Measurements from ENCODE around the gene GPR83. TPM values are rescaled to one million over a fixed set of nuclear protein-coding genes. Genes with fewer than 3 reads are reported as not detected.

GPR83 gene
- total RNA-seq, 2 experiments from 2014 or later = 0.06 TPM; not detected in 1

- H3K27me3 Mint-ChIP-seq = peaks cover 12% of the 10 kb centered on the region
- no peak for DNase-seq
- no peaks in the 10 kb centered on the region for H3K4me1 Mint-ChIP-seq
- H3K36me3 Mint-ChIP-seq = no peaks in the 10 kb centered on the region
- no peaks in the 10 kb centered on the region for H3K9me3 Mint-ChIP-seq
- H3K27ac Mint-ChIP-seq = no peak overlapping the region
- no peak overlapping the region for H3K4me3 Mint-ChIP-seq
Measured at GRCh38 chr11:94330789-94331188, 70.4 kb downstream of the GPR83 start.

DNA sequence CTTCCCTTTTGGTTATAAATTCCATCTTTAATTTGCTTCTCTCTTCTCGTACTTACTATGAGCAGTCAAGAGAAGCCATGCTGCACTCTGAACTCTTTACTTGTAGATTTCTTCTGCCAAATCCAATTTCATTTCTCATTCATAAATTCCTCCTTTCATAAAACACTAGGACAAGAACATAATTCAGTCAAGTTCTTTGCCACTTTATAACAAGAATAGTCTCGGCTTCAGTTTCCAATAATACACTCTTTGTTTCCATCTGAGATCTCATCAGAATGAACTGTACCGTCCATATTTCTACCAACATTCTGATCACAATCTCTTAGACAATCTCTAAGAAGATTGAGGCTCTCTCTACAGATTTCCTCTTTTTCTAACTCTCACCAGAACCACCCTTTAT lies 71.7 kb downstream of the GPR83 start:
- no peak overlapping the region for H3K4me3 Mint-ChIP-seq
- H3K4me1 Mint-ChIP-seq = no peaks in the 10 kb centered on the region
- no peaks in the 10 kb centered on the region for H3K9me3 Mint-ChIP-seq

DNA sequence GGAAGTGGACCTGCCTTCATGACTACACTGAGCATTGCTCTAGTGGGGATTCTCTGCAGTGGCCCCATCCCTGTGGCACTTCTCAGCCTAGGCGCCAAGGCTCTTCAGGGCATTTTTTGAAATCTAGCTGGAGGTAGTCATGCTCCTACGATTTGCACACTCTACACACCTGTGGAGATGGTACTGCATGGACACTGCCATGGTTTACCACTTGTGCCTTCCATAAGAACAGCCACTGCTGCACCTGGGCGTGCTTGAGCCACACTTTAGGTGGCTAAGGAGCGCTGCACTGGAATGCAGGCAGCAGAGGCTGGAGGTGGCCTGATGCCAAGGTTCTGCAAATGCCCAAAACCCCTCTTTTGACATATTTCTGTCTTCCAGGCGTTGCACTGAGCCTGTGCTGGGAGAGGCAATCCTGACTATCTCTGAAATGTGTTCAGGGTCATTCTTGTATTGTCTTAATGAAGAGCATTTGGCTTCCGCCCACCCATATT lies 72.6 kb downstream of the GPR83 start:
- Mint-ChIP-seq H3K36me3 (no peaks in the 10 kb centered on the region), H3K9me3 (no peaks in the 10 kb centered on the region), H3K27ac (no peak overlapping the region), H3K4me1 (no peaks in the 10 kb centered on the region), H3K4me3 (no peak overlapping the region), H3K27me3 (peaks cover 15% of the 10 kb centered on the region)
- DNase-seq = no peak

More for the DNA sequence above, 71.7 kb downstream of the GPR83 start:
- Mint-ChIP-seq H3K27ac (no peak overlapping the region), H3K27me3 (peaks cover 15% of the 10 kb centered on the region), H3K36me3 (no peaks in the 10 kb centered on the region)
- no peak for DNase-seq

Other genes starting within 250 kb of the GPR83 start
- not detected for gene IZUMO1R, start 96.8 kb downstream of the GPR83 start, total RNA-seq
- gene MRE11, start 92.4 kb upstream of the GPR83 start, total RNA-seq = 10 to 100 TPM; 41.4 to 41.6 TPM
- gene ANKRD49, start 92.6 kb upstream of the GPR83 start, total RNA-seq = 10 to 100 TPM; 19.8 to 20.9 TPM
- not detected for gene C11orf97, start 111.0 kb upstream of the GPR83 start, total RNA-seq
- gene FUT4, start 142.5 kb upstream of the GPR83 start, total RNA-seq = 1 to 10 TPM; 5.9 to 6.2 TPM
- gene PIWIL4, start 165.9 kb upstream of the GPR83 start, total RNA-seq = under 1 TPM; 0.16 to 0.21 TPM

Measured in activated naive CD8-positive, alpha-beta T cell treated with anti-CD3 and anti-CD28 coated beads for 36 hours (primary cell).